ENCODE measurements around the gene NINJ2.

NINJ2 gene

GRCh38 chr12:579420-580110 lies 83.7 kb downstream of the NINJ2 start:
- TF ChIP-seq MAX (IDR thresholded peaks at IDR 0.05) (no peak), TAF1 (IDR thresholded peaks at IDR 0.05; ENCODE audit: low read depth) (no peak), TEAD4 (IDR thresholded peaks at IDR 0.05) (no peak), YY1 (IDR thresholded peaks at IDR 0.05; ENCODE audit: low read depth) (no peak), EP300 (IDR thresholded peaks at IDR 0.05; ENCODE audit: borderline replicate concordance) (no peak), CEBPB (IDR thresholded peaks at IDR 0.05) (no peak), CREB1 (IDR thresholded peaks at IDR 0.05; ENCODE audit: low read depth) (no peak), FOXM1 (IDR thresholded peaks at IDR 0.05; ENCODE audit: borderline replicate concordance, low read depth) (no peak), TCF12 (IDR thresholded peaks at IDR 0.05; ENCODE audit: low read depth) (no peak), NFIC (IDR thresholded peaks at IDR 0.05) (no peak), USF1 (IDR thresholded peaks at IDR 0.05) (no peak), REST (IDR thresholded peaks at IDR 0.05; ENCODE audit: low read depth) (no peak), EGR1 (IDR thresholded peaks at IDR 0.05) (no peak), ZBTB7A (IDR thresholded peaks at IDR 0.05; ENCODE audit: low read depth) (no peak), RAD21 (IDR thresholded peaks at IDR 0.05; ENCODE audit: low read depth) (no peak)

GRCh38 chr12:578748-579419 lies 84.4 kb downstream of the NINJ2 start:
- no peak for TF ChIP-seq MAX (IDR thresholded peaks at IDR 0.05)
- TF ChIP-seq CEBPB (IDR thresholded peaks at IDR 0.05) = no peak
- no peak for TF ChIP-seq REST (IDR thresholded peaks at IDR 0.05; ENCODE audit: low read depth)
- TF ChIP-seq TAF1 (IDR thresholded peaks at IDR 0.05; ENCODE audit: low read depth) = no peak
- TF ChIP-seq YY1 (IDR thresholded peaks at IDR 0.05; ENCODE audit: low read depth) = no peak
- no peak for TF ChIP-seq NFIC (IDR thresholded peaks at IDR 0.05)

- TF ChIP-seq NFIC (IDR thresholded peaks at IDR 0.05) (no peak), EP300 (IDR thresholded peaks at IDR 0.05; ENCODE audit: borderline replicate concordance) (no peak), EGR1 (IDR thresholded peaks at IDR 0.05) (no peak), YY1 (IDR thresholded peaks at IDR 0.05; ENCODE audit: low read depth) (no peak), MAX (IDR thresholded peaks at IDR 0.05) (no peak), TCF12 (IDR thresholded peaks at IDR 0.05; ENCODE audit: low read depth) (no peak), REST (IDR thresholded peaks at IDR 0.05; ENCODE audit: low read depth) (no peak), ZBTB7A (IDR thresholded peaks at IDR 0.05; ENCODE audit: low read depth) (no peak), CEBPB (IDR thresholded peaks at IDR 0.05) (no peak), TEAD4 (IDR thresholded peaks at IDR 0.05) (no peak), FOXM1 (IDR thresholded peaks at IDR 0.05; ENCODE audit: borderline replicate concordance, low read depth) (no peak), USF1 (IDR thresholded peaks at IDR 0.05) (no peak)
Measured at GRCh38 chr12:576615-577110, 86.6 kb downstream of the NINJ2 start.

All from Ishikawa (cell line).